Left hindlimb (tissue), 1 donor: ENCODE data around the gene CSK.

Source experiments
- DNase-seq: peaks from one replicate; pipeline ENCODE4 v3.0.0-alpha.2; 2018

The CSK gene

DNA sequence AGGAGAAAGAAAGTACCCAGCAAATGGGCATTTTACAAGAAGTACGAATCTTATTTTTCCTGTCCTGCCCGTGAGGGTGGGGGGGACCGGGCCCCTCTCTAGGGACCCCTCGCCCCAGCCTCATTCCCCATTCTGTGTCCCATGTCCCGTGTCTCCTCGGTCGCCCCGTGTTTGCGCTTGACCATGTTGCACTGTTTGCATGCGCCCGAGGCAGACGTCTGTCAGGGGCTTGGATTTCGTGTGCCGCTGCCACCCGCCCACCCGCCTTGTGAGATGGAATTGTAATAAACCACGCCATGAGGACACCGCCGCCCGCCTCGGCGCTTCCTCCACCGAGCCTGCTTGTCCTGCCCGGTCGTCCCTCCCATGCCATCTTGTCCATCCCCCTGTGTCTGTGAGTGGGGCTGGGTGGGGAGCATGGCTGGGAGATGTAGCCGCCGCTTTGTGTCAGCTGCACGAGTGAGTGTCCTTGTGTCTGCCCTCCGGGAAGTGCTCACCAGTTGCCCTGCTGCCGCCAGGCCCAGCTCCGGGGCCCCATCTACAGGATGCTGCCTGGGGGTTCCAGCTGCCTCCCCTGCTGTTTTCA is 21.1 kb downstream of the CSK start:
- no peak for DNase-seq

DNA sequence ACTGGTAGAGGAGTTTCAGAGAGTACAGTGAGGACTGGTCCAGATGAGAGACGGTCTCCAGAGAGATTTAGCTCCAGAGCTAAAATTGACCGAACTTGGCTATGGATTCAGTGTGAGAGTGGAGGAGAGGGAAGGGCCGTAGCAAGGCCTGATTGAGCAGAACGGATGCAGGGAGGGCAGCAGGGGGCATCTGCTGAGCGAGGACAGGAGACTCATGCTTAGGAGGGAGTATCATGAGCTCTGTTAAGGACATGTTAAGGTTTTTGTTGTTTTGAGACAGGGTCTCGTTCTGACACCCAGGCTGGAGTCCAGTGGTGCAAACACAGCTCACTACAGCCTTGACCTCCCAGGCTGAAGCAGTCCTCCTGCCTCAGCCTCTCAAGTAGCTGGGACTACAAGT is 23.1 kb downstream of the CSK start:
- DNase-seq, result no peak

DNA sequence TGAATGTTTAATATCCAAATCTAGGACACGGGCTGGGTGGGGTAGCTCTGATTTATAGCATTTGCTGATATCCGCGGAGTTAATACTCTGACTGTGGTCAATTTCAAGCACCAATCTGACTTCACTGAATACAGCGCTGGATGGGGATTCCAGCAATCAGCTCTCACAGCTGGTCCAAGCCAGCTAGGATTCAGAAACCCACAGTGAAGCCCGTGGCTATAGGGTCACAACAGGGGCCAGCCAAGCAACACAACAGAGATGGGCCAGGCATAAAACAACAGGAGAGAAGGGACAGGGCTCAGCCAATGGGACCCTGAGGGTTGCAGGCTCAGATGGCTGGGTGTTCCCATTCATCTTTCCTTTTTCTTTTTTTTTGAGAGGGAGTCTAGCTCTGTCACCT is 25.4 kb downstream of the CSK start:
- DNase-seq, result no peak

DNA sequence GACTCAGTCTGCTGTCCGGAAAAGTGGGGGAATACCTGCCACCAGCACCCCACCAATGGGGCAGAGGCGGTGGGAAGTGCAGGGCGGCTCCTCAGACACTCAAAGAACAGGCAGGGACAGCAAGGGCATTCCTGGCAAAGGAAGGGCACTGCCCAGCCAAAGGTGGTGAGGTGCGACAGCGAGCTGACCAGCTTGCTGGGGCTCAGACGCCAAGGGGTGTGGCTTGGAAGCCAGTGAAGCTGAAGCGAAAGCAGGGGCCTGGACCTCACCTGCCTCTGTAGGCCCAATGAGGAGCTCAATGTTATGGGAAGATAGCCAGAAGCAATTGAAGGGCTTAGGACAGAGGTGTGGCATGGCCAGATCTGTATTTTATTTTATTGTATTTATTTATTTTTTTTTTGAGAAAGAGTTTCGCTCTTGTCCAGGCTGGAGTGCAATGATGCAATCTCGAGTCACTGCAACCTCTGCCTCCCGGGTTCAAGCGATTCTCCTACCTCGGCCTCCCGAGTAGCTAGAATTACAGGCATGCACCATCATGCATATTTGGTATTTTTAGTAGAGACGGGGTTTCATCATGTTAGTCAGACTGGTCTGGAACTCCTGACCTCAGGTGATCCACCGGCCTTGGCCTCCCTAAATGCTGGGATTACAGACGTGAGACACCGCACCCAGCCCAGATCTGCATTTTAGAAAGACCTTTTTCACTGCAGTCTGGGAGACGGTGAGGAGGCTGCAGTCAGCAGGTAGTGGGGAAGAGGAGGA is 26.4 kb downstream of the CSK start:
- no peak for DNase-seq

DNA sequence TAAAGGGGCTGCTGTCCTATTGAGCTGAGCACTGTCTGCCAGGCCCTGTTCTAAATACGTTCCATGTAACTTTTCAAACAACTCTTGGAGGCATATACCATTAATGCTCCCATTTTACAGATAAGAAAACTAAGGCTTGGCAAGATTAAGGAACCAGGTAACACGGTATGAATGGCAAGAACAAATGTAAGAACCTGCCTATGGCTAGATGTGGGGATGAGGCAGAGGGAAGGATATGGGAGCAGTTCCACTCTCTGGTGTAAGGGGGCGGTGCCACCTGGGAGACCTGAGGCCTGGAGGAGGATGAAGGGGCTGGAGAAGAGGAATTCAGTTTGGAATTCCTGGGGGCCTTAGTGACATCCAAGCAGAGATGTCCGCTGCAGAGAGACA is 27.0 kb downstream of the CSK start:
- no peak for DNase-seq

DNA sequence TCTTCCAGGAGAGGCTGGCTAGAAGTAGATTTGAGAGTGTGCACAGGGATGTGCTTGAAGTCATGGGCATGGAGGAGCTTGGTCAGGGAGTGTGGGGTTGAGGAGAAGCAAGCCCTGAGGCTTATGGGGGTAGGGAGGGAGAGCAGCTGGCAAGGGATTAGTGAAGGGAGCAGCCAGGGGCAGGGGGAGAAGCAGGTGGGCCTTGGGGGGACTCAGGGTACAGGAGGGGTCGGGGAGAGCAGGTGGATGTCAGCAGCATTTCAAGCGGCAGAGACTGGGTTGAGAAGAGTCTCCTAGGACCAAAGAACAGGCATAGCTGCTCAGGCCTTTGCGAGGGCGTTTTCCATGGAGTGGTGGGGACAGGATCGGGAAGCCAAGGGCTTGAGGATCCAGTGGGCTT is 27.4 kb downstream of the CSK start:
- no peak for DNase-seq

DNA sequence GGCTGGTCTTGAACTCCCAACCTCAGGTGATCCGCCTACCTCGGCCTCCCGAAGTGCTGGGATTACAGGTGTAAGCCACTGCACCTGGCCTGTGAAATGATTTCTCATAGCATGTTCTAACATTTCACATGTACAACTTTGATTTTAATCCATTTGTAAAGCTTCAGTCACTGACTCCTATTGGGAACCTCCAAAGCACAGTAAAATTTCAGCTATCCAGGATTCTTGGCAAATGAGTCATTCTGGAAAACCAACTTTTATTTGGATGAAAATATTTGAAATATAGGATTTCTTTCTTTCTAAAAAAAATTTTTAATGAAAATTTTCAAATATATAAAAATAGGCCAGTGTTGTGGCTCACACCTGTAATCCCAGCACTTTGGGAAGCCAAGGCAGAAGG is 28.1 kb downstream of the CSK start:
- DNase-seq, result no peak

DNA sequence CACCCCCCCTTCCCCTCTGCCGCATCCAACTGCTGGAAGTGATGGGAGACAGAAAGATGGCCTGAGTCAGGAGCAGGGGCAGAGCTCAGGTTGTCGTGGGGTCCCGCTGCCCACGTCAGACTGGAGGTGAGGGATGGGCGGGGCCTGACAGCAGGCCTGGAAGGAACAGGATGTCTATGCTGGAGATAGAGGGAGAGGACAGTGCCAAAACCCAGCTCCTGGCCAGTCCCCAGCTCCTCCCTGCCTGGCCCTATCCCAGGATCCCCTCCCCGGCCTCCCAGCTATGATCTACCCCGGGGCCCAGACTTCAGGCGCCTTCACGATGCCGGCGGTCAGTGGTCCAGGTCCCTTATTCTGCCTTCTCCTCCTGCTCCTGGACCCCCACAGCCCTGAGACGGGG is 30.7 kb downstream of the CSK start, which contains the start of gene LMAN1L:
Gene LMAN1L (plus strand): TSS at position 303 of the 400 bp plus-strand sequence. CDS start 20 bp downstream, at position 323.
- no peak for DNase-seq

DNA sequence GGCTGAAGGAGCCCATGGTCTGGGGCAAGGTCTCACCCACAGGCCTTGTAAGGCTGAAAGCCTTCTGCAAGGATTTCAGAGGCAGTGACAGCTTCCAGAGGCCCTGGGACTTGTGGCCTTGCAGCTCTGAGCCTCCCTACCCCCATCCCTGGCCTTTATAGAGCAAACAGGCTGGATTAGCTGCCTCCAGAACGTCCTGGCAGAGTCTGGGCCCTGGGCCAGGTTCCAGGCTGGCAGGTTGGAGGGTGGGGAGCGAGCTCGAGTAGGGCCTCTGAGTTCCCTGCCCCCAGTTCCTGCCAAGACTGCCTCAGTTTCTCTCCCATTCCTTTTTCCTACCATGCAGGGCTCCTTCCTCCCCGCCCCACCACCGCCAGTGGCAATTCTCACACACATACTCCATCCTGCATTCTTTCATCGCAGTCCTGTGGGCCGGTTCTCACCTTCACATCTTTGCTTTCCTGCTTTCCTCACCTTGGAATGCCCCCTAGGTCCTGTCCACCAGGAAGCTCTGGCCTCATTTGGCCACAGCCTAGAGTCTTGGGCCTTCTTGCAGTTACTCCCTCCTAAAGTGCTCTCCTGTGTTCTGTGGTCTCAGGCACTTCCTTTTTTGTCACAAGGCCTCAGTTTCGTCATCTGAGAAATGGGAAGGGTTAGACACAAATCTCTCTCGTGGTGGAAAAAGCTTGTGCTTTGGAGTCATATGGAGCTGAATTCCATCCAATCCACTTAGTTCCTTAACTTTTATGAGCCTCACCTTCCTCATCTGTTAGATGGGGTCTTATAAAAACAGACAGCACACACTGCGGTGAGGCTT is 33.4 kb downstream of the CSK start:
- DNase-seq, result no peak

DNA sequence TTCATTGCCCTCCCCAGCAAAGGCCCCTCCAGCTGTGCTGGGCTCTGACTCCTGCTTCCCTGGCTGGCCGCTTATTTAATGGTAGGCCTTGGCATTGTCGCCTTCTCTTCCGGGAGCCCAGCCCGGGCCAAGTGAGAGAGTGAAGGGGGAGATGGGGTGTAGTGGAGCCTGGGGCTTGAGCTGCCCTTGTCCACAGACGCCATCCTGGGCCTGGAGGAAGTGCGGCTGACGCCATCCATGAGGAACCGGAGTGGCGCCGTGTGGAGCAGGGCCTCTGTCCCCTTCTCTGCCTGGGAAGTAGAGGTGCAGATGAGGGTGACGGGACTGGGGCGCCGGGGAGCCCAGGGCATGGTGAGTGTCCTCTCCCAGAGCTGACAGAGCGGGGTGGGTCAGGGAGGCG is 34.1 kb downstream of the CSK start:
- DNase-seq, result no peak

DNA sequence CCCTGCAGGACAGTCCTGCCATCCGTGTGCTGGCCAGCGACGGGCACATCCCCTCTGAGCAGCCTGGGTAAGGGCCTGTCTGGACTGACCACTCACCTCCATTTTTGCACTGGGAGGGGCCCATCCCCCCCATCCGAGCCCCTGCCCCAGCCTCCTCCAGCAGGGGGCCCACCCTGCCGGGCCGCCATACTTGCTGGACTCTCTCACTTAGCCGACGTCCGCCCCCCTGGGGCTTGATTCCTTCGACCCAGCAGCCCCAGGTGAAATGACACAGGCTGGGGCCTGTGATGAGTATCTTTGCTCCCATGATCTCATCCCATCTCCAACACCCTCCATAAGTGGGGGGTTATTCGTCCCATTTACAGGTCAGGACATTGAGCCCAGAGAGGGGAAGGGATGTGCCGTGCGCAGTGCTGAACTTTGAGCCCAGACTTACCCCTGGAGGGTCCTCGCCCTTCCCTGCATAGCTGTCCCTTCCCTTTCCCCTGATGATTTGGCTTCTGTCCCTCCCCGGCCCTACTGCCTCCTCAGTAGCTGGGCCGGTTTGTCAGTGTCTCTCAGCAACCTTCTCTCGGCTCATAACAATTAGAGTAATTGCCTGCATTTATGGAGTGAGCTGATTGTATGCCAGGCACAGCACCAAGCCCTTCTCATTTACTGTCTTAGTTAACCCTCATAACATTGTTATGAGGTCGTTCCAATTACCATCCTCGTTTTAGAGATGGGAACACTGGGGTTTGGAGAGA is 34.9 kb downstream of the CSK start:
- DNase-seq, result no peak

DNA sequence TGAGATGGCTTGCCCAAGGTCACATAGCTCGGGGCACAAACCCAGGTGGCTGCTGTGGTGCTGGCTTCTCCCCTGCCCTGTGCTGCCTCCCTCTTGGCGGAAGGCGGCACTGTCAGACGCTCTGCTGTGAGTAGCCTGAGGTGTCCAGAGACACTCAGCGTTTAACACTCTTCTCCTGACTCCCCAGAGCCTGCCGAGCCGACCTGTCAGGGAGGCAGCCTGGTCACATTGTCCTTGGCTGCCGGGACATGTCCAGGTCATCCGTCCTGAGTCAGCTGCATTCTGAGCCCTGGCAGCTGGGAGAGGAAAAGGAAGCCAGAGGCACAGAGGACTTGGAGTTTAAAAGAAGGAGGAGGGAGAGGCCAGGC is 35.5 kb downstream of the CSK start:
- no peak for DNase-seq

DNA sequence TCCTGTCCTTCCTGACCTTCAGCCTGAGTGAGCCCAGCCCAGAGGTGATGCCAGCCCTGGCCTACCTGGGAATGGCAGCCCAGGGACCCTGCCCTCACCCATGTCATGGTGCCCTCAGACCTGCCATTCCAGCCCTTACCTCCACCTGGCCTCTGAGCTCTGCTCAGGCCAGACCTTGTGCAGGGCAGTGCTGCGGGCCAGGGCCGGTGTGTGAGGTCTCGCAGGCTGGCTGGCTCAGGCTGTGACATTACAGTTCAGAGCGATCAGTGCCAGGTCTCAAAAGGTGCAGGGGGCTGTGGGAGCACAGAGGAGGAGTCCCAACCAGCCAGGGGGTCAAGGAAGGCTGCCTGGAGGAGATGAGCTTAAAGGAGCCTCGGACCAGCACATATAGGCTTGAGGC is 38.2 kb downstream of the CSK start:
- no peak for DNase-seq

DNA sequence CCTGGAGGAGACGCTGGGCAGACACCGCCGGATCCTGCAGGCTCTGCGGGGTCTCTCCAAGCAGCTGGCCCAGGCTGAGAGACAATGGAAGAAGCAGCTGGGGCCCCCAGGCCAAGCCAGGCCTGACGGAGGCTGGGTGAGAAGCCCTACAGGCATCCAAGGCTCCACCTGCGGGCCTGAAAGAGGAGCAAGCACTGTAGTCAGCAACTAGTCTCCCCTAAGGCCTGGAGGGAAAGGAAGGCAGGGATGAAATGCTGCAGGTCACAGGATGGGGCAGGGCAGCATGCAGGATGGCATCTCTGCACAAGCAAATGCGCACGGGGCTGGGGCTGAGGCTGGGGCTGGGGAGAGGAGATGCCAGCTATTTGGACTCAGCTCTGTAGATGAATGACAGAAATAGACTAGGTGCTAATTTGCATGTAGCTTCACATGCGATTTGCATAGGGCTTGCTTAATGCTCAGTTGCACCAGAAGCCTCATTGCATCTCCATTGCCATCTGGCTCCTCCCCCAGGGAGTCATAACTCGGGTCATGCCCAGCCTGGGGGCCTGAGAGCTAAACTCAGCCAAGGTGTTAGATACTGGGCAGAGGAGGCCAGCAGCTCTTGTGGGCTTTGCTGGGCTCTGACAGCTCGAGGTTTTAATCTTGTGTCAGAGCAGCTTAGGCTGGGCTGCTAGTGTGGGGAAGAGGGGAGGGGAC is 39.4 kb downstream of the CSK start:
- no peak for DNase-seq

DNA sequence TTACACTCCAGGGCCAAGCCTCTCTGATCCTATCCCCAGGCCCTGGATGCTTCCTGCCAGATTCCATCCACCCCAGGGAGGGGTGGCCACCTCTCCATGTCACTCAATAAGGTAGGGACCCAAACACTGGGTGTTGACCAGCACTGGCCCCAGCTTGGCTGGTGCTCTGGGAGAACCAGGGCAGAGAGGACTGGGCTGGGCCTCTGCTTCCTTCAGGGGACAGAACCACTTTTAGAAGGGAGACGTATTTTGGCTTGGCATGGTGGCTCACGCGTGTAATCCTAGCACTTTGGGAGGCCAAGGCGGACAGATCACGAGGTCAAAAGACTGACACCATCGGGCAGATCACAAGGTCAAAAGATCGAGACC is 39.9 kb downstream of the CSK start:
- DNase-seq, result no peak

DNA sequence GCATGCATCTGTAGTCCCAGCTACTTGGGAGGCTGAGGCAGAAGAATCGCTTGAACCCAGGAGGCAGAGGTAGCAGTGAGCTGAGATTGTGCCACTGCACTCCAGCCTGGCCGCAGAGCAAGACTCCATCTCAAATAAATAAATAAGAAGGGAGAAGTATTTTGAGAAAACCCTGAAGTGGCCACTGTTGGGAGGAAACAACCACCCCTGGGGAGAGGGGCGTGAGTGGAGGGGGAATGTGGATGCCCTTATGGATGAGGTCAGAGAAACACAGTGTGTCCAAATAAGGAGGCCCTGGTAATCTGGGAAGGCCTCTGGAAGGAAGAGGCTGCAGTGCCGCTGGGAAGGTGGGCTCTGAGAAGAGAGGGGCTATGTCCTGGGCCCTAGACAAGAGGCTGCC is 40.4 kb downstream of the CSK start:
- no peak for DNase-seq

DNA sequence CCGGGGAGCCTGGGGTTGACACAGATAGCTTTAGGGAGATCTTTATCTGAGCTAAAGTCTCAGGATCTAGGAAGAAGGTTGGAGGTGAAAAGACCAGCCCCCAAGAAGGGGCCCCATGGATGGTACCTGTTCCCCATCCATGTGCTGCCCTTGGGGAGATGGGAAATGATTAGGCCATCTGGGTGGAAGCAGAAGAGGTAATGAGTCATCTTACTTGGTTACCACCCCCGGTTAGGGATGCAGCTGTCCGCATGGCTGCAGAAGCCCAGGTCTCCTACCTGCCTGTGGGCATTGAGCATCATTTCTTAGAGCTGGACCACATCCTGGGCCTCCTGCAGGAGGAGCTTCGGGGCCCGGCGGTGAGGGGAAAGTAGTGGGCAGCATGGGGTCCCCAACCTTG is 41.4 kb downstream of the CSK start:
- DNase-seq, result no peak

DNA sequence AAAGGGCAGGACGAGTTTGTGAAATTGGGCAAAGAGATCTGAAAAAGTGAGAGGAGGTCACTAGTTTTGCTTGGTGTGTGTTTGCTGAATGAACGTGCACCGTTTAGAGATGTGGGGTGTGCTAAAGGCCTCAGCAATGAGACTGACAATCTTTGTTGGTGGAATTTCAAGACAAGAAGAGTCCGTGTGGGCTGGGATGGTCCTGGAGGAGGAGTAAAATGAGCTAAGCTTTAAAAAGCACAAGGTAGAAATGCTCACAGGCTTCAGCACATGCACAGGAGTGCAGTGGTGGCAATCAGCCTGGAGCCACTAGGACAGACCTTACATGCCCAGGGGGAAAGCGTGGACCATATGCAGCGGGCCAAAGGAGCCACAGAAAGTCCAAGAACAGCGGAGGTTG is 43.1 kb downstream of the CSK start:
- no peak for DNase-seq

DNA sequence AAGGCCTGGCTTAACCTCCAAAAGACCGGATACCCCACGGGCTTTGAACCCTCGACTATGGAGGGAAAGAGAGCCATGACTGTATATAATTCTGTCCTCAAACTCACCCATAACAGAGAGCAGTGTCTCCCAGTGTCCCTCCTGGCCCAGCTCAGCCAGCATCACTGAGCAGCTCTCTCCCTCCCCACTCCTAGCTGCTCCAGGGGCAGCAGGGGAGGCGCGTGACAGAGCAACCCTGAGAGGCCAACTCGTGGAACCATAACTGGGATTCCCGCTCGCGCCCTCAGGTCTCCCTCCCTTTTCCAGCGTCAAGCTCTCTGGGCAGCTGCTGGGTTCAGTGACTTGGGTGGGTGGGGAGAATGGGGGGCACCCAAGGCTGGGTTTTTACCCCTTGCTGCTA is 44.0 kb downstream of the CSK start:
- no peak for DNase-seq

DNA sequence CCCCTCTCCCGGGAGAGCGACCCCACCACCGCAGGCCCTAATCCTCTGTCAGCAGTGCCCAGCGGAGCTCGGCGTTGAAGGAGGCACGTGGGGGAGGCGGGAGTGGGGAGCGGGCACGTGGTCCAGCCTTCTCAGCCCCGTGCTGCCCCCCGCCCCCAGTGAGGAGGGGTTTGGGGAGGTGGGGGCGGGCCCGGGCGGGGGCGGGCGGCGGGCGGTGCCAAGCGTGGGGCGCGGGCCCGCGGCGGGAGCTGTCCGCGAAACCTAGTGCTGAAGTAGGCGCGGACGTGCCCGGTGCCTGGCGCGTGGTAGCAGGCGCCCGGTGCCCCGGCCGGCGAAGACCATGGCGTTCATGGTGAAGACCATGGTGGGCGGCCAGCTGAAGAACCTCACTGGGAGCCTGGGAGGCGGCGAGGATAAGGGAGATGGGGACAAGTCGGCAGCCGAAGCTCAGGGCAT is 44.5 kb downstream of the CSK start, which contains the start of gene CPLX3:
Gene CPLX3 (plus strand): TSS at position 264 of the 456 bp plus-strand sequence. CDS start 77 bp downstream, at position 341.
- DNase-seq, result no peak

DNA sequence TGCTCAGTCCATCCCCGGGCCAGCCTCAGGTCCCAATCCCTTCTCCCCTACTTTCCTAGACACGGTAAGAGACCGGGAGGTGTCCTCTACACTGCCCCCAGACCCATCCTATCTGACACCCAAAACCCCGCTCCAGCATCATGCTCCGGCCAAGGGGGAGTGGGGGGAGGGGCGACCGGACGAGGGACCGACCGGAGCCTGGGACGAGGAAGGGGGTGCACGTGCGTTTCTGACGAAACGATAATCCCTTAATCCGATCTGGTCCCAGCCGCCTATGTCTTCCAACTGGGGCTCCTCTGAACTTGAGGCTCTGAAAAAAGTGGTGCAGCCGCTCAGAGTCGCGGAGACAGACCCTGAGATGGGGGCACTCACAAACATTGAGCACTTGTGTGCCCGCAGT is 45.0 kb downstream of the CSK start:
- DNase-seq, result no peak

DNA sequence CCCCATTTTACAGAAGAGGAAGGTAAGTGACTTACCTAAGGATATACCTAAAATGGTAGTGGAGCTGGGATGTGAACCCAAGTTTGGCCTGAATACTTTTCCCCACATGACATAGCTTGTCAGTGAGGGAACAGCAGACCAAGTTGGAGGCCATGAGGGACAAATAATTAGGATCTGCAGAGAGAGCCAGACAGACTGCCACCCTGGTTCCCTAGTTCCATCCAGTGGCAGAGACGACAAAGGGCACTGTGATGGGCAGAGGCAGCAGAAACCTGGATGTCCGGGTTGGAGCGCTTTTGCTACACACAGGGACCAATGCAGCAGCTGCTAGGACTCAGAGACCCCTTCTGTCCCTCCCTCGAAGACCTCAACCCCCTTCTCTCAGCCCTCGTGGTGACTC is 45.7 kb downstream of the CSK start:
- DNase-seq, result no peak

DNA sequence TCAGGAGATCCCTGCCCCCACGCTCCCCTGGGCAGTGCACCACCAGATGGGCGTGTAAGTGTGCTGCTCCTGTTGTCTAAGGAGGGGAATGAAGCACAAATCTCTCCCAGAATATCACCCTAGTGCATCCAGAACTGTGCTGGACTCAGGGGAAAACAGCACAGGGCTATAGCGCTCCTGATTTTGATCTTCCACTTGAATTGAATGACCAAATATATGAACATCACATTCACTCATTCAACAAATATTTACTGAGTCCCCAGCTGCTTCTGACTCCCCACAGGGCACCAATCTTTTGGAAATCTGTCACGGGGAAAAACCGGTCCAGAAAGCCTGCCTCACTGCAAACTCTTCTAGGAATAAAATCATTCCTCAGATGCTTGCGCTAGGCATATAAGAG is 47.0 kb downstream of the CSK start:
- no peak for DNase-seq
